ENCODE measurements around the gene CTSV. TPM values are rescaled to one million over a fixed set of nuclear protein-coding genes. Genes with fewer than 3 reads are reported as not detected.
"Not testable (repeated sequence)": the region's sequence is repeated elsewhere in the genome, so short reads cannot be mapped to it uniquely, and the experiment has no call there.

The CTSV gene
- polyA plus RNA-seq (101 to 190 TPM (median 109 TPM) in 3 replicates), polyA minus RNA-seq (19.3 to 81.7 TPM (median 44.3 TPM) in 3 replicates)
- polyA plus RNA-seq (2011; ENCODE audit: low read depth): 601 TPM
- 30.6 and 48.2 TPM in 2 replicates for polyA plus RNA-seq (2011; cell fraction: cytosol; rRNA removed)
- polyA plus RNA-seq (2011; cell fraction: nucleus; rRNA removed): 200 and 342 TPM in 2 replicates
- 91.5 and 524 TPM in 2 replicates for polyA plus RNA-seq (2012; ENCODE audit: low replicate concordance)
- polyA minus RNA-seq (2011; cell fraction: cytosol; rRNA and poly(A)+ RNA removed): 20.3 TPM
- polyA minus RNA-seq (2011; cell fraction: nucleus; rRNA and poly(A)+ RNA removed): 55.4 and 95.1 TPM in 2 replicates

DNA sequence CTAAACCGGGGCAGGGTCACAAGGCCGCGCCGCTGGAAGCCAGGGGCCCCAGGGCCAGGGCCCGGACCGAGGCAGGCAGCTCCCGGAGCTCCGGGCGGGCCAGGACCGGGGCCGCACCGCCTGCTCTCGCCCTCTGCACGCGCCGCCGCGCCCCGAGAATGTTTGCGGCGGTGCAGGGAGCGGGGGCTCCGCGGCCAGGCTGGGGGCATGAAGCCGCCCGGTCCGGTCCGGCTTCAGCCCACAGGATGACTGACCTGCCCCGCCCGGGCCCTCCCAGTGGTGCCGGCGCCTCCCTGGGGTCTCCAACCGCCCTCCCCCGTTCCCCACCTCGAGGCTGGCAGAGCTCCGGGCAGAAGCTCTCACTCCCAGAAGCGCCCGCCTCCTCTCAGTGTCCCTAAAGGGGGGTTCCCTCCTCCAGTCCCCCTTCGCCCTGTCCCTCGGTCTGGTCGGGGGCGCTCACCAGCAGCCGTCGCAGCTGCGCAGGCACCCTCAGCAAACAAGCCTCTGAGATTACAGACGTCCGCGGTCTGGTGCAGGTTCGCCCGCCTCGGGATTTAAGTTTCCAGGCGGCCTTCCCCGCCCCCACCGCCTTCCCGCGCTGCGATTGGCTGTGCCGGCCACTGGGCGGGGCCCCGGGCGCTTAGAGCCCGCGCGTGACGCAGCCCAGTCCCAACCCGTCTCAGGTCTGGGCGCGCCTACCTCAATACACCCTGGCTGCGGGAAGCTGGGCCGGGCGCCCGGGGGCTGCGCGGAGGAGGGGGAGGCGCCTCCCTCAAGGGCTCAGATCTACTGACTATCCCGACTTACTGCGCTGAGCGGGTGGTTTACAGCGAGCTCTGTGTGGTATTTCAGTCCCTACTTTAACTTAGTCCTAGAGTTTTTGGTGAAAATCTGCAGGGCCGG is at the start of gene CTSV:
Gene CTSV, minus strand, starts transcription at position 532 of the 903 bp plus-strand sequence. CDS start 1,099 bp downstream, outside the sequence.
- Histone ChIP-seq H3K27ac (ENCODE audit: control insufficient read depth, insufficient read depth, low read length) (peak within 1 kb of the TSS; percentile 90), H4K20me1 (ENCODE audit: control insufficient read depth, extremely low read depth, insufficient read depth, low read length) (no peaks in the 10 kb centered on the region), H3K9me1 (ENCODE audit: control insufficient read depth, extremely low read depth, insufficient read depth, low read length) (no peaks in the 10 kb centered on the region), H3K79me2 (ENCODE audit: control insufficient read depth, insufficient read depth, low read length) (no peaks in the 10 kb centered on the region), H3K4me1 (ENCODE audit: control insufficient read depth, extremely low read depth, insufficient read depth, low read length) (peaks cover 11% of the 10 kb centered on the region), H3K9ac (ENCODE audit: control insufficient read depth, extremely low read depth, insufficient read depth, low read length) (peak within 1 kb of the TSS; percentile 90), H3K4me2 (ENCODE audit: control insufficient read depth, extremely low read depth, insufficient read depth, low read depth, low read length) (peak within 1 kb of the TSS; percentile 99), H2AFZ (ENCODE audit: control insufficient read depth, low read length) (peak within 1 kb of the TSS; percentile 96), H3K27me3 (ENCODE audit: control insufficient read depth, extremely low read depth, insufficient read depth, low read length) (no peaks in the 10 kb centered on the region), H3K9me3 (ENCODE audit: control insufficient read depth, low read depth, low read length) (no peaks in the 10 kb centered on the region), H3K4me3 (ENCODE audit: control insufficient read depth in 2 of 3, extremely low read depth in 1 of 3, insufficient read depth in 2 of 3, low read depth in 1 of 3, low read length in 3 of 3) (peak within 1 kb of the TSS; percentile 87 to 91 (median 89)), H3K36me3 (ENCODE audit: control insufficient read depth in 2 of 2, extremely low read depth in 1 of 2, insufficient read depth in 2 of 2, low read length in 2 of 2) (peaks cover 0 to 13% of the 10 kb centered on the region in 2 experiments)
- peak; percentile 68 for DNase-seq (ENCODE audit: low read depth, low spot score)
- peak; percentile 13 for FAIRE-seq
- no peak for TF ChIP-seq EZH2 (IDR thresholded peaks at IDR 0.05; ENCODE audit: low read length)
- TF ChIP-seq, protein P1, sequence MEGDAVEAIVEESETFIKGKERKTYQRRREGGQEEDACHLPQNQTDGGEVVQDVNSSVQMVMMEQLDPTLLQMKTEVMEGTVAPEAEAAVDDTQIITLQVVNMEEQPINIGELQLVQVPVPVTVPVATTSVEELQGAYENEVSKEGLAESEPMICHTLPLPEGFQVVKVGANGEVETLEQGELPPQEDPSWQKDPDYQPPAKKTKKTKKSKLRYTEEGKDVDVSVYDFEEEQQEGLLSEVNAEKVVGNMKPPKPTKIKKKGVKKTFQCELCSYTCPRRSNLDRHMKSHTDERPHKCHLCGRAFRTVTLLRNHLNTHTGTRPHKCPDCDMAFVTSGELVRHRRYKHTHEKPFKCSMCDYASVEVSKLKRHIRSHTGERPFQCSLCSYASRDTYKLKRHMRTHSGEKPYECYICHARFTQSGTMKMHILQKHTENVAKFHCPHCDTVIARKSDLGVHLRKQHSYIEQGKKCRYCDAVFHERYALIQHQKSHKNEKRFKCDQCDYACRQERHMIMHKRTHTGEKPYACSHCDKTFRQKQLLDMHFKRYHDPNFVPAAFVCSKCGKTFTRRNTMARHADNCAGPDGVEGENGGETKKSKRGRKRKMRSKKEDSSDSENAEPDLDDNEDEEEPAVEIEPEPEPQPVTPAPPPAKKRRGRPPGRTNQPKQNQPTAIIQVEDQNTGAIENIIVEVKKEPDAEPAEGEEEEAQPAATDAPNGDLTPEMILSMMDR (optimal IDR thresholded peaks at IDR 0.05 in 1 of 3, IDR thresholded peaks at IDR 0.05 in 1 of 3, conservative IDR thresholded peaks at IDR 0.05 in 1 of 3; ENCODE audit: extremely low read depth in 1 of 3, insufficient read depth in 2 of 3, low read length in 3 of 3): no peak
- dilution Hi-C loops (cut with MboI; ENCODE audit: extremely low pct_ligation_motif_present, low sequenced_read_pairs): no loop called here

- H3K4me2 ChIP-seq (ENCODE audit: control insufficient read depth, extremely low read depth, insufficient read depth, low read depth, low read length); H3K9me3 ChIP-seq (ENCODE audit: control insufficient read depth, low read depth, low read length); H2AFZ ChIP-seq (ENCODE audit: control insufficient read depth, low read length); H3K27me3 ChIP-seq (ENCODE audit: control insufficient read depth, extremely low read depth, insufficient read depth, low read length); H3K4me3 ChIP-seq (ENCODE audit: control insufficient read depth in 2 of 3, extremely low read depth in 1 of 3, insufficient read depth in 2 of 3, low read depth in 1 of 3, low read length in 3 of 3); DNase-seq (ENCODE audit: low read depth, low spot score); H3K9me1 ChIP-seq (ENCODE audit: control insufficient read depth, extremely low read depth, insufficient read depth, low read length); dilution Hi-C loops (cut with MboI; ENCODE audit: extremely low pct_ligation_motif_present, low sequenced_read_pairs); H3K36me3 ChIP-seq (ENCODE audit: control insufficient read depth in 2 of 2, extremely low read depth in 1 of 2, insufficient read depth in 2 of 2, low read length in 2 of 2); H3K79me2 ChIP-seq (ENCODE audit: control insufficient read depth, insufficient read depth, low read length); H4K20me1 ChIP-seq (ENCODE audit: control insufficient read depth, extremely low read depth, insufficient read depth, low read length); H3K9ac ChIP-seq (ENCODE audit: control insufficient read depth, extremely low read depth, insufficient read depth, low read length); H3K27ac ChIP-seq (ENCODE audit: control insufficient read depth, insufficient read depth, low read length): not testable (repeated sequence)
- peaks cover 24% of the 10 kb centered on the region for H3K4me1 ChIP-seq (ENCODE audit: control insufficient read depth, extremely low read depth, insufficient read depth, low read length)
- peak; percentile 96 for FAIRE-seq
These were observed 48.8 kb upstream of the CTSV start for GRCh38 chr9:97087668-97088215.

DNA sequence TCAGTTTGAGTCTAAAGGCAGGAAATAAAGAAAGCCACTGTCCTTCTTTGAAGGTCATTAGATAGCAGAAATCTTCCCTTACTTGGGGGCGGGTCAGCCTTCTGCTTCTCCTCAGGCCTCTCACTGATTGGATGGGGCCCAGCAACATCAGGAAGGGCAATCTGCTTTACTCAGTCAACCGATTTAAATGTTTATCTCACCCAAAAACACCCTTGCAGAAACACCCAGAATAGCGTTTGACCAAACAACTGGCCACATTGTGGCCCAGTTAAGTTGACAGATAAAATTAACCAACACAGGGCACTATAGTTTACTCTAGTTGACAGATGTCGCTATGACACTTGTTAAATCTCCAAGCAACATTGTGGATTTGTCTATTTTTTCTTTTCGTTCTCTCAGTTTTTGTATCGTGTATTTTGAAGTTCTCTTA is 45.6 kb upstream of the CTSV start:
- H3K36me3 ChIP-seq (ENCODE audit: control insufficient read depth in 2 of 2, extremely low read depth in 1 of 2, insufficient read depth in 2 of 2, low read length in 2 of 2); H3K9me3 ChIP-seq (ENCODE audit: control insufficient read depth, low read depth, low read length); H3K4me3 ChIP-seq (ENCODE audit: control insufficient read depth in 2 of 3, extremely low read depth in 1 of 3, insufficient read depth in 2 of 3, low read depth in 1 of 3, low read length in 3 of 3); dilution Hi-C loops (cut with MboI; ENCODE audit: extremely low pct_ligation_motif_present, low sequenced_read_pairs); H3K79me2 ChIP-seq (ENCODE audit: control insufficient read depth, insufficient read depth, low read length); FAIRE-seq; H3K9me1 ChIP-seq (ENCODE audit: control insufficient read depth, extremely low read depth, insufficient read depth, low read length); H3K27me3 ChIP-seq (ENCODE audit: control insufficient read depth, extremely low read depth, insufficient read depth, low read length); H3K9ac ChIP-seq (ENCODE audit: control insufficient read depth, extremely low read depth, insufficient read depth, low read length); H3K27ac ChIP-seq (ENCODE audit: control insufficient read depth, insufficient read depth, low read length); H3K4me2 ChIP-seq (ENCODE audit: control insufficient read depth, extremely low read depth, insufficient read depth, low read depth, low read length); DNase-seq (ENCODE audit: low read depth, low spot score); H4K20me1 ChIP-seq (ENCODE audit: control insufficient read depth, extremely low read depth, insufficient read depth, low read length); H2AFZ ChIP-seq (ENCODE audit: control insufficient read depth, low read length): not testable (repeated sequence)
- peaks cover 21% of the 10 kb centered on the region for H3K4me1 ChIP-seq (ENCODE audit: control insufficient read depth, extremely low read depth, insufficient read depth, low read length)
